Amniotic stem cell (primary cell): ENCODE measurements around the gene SCP2.
A peak's percentile ranks its signal among the peaks of the same experiment; 100 is the strongest.

Experiments
- DNase-seq: peaks from one replicate; lab custom pipeline; 2025; lab: John Stamatoyannopoulos, UW

Gene SCP2

GRCh38 chr1:53043271-53043670 is 116.2 kb downstream of the SCP2 start:
- DNase-seq, result no peak

GRCh38 chr1:53044926-53045325 is 117.8 kb downstream of the SCP2 start:
- no peak for DNase-seq

GRCh38 chr1:53046930-53047329 is 119.9 kb downstream of the SCP2 start:
- no peak for DNase-seq

- DNase-seq, result peak; percentile 43
These were observed 121.0 kb downstream of the SCP2 start for GRCh38 chr1:53047737-53048736.

GRCh38 chr1:53048960-53049573 is 122.0 kb downstream of the SCP2 start:
- DNase-seq, result no peak

- no peak for DNase-seq
These were observed 122.5 kb downstream of the SCP2 start for GRCh38 chr1:53049574-53049967.

- DNase-seq, result no peak
These were observed 123.2 kb downstream of the SCP2 start for GRCh38 chr1:53050310-53050709.

GRCh38 chr1:53051676-53052075 is 124.6 kb downstream of the SCP2 start:
- DNase-seq, result no peak

GRCh38 chr1:53057127-53057526 is 130.1 kb downstream of the SCP2 start:
- no peak for DNase-seq

GRCh38 chr1:53060579-53060978 is 133.5 kb downstream of the SCP2 start:
- DNase-seq, result no peak

GRCh38 chr1:53061123-53061858 is 134.2 kb downstream of the SCP2 start:
- DNase-seq, result no peak

- no peak for DNase-seq
These were observed 135.0 kb downstream of the SCP2 start, which contains the start of gene PODN for GRCh38 chr1:53061859-53062707. PODN (plus strand) TSS chr1:53062213; CDS start chr1:53069856, 7,643 bp downstream.

- DNase-seq, result no peak
These were observed 135.9 kb downstream of the SCP2 start for GRCh38 chr1:53062708-53063591.

- no peak for DNase-seq
These were observed 136.9 kb downstream of the SCP2 start for GRCh38 chr1:53063744-53064515.

- no peak for DNase-seq
These were observed 138.3 kb downstream of the SCP2 start for GRCh38 chr1:53065391-53065790.

GRCh38 chr1:53066488-53066887 is 139.4 kb downstream of the SCP2 start:
- no peak for DNase-seq

GRCh38 chr1:53066891-53067738 is 140.0 kb downstream of the SCP2 start:
- no peak for DNase-seq

GRCh38 chr1:53067886-53068285 is 140.8 kb downstream of the SCP2 start:
- DNase-seq, result no peak
